ENCODE results near the gene SOAT2. TPM values are rescaled to one million over a fixed set of nuclear protein-coding genes. Genes with fewer than 3 reads are reported as not detected.

SOAT2 gene
- total RNA-seq, 1 donor from 2014 or later: not detected

- ATAC-seq (ENCODE audit: low read depth): no peak
- ChIA-PET CTCF (interaction anchor here (6.5 to 8.1 kb wide), 2 partner anchors 15 to 36 kb away, joined by 77 to 133 read pairs; partner anchors contain the start of genes IGFBP6 and SPRYD3), POLR2A (interaction anchor here (1.1 to 1.3 kb wide), 3 partner anchors 9 to 39 kb away, joined by 3 to 4 read pairs (median 3); partner anchors contain the start of gene SPRYD3)
- H3K36me3 Mint-ChIP-seq (ENCODE audit: low read depth): peaks cover 47% of the 10 kb centered on the region
- no peak for TF ChIP-seq CTCF (IDR thresholded peaks at IDR 0.05)
- H3K4me3 Mint-ChIP-seq: no peak overlapping the region
- H3K27ac Mint-ChIP-seq: no peak overlapping the region
- H3K27me3 Mint-ChIP-seq: no peaks in the 10 kb centered on the region
- intact Hi-C loops (cut with micrococcal nuclease): no loop called here
- H3K9me3 Mint-ChIP-seq: no peaks in the 10 kb centered on the region
- DNase-seq: no peak
- peaks cover 5% of the 10 kb centered on the region for H3K4me1 Mint-ChIP-seq
Measured at GRCh38 chr12:53062977-53063707, 40.1 kb upstream of the SOAT2 start.

- H3K36me3 Mint-ChIP-seq (ENCODE audit: low read depth): peaks cover 54% of the 10 kb centered on the region
Measured at GRCh38 chr12:53063708-53064612, 39.3 kb upstream of the SOAT2 start.

GRCh38 chr12:53064613-53065436 lies 38.5 kb upstream of the SOAT2 start:
- no peaks in the 10 kb centered on the region for H3K27me3 Mint-ChIP-seq
- ATAC-seq (ENCODE audit: low read depth) (no peak), DNase-seq (no peak)
- H3K36me3 Mint-ChIP-seq (ENCODE audit: low read depth): peaks cover 63% of the 10 kb centered on the region
- TF ChIP-seq CTCF (IDR thresholded peaks at IDR 0.05): no peak
- peaks cover 7% of the 10 kb centered on the region for H3K4me1 Mint-ChIP-seq
- no peaks in the 10 kb centered on the region for H3K9me3 Mint-ChIP-seq
- intact Hi-C loops (cut with micrococcal nuclease): no loop called here
- no peak overlapping the region for H3K27ac Mint-ChIP-seq
- POLR2A ChIA-PET: interaction anchor here (0.8 to 1.6 kb wide), 2 partner anchors 14 to 33 kb away, joined by 3 to 7 read pairs; partner anchors contain the start of gene SPRYD3
- CTCF ChIA-PET: interaction anchor here (1.1 to 8.1 kb wide), 12 partner anchors 7 to 280 kb away, joined by 3 to 133 read pairs (median 8); partner anchors contain the start of genes IGFBP6, SOAT2 and SPRYD3
- no peak overlapping the region for H3K4me3 Mint-ChIP-seq

More at GRCh38 chr12:53063708-53064612, 39.3 kb upstream of the SOAT2 start:
- ChIA-PET CTCF (interaction anchor here (2.4 to 8.1 kb wide), 4 partner anchors 14 to 223 kb away, joined by 10 to 133 read pairs (median 48); partner anchors contain the start of genes IGFBP6 and SPRYD3), POLR2A (interaction anchor here (1.2 to 1.3 kb wide), 2 partner anchors 15 to 39 kb away, joined by 3 to 4 read pairs; partner anchors contain the start of gene SPRYD3)
- DNase-seq (no peak), ATAC-seq (ENCODE audit: low read depth) (no peak)
- Mint-ChIP-seq H3K27me3 (no peaks in the 10 kb centered on the region), H3K4me3 (no peak overlapping the region), H3K9me3 (no peaks in the 10 kb centered on the region), H3K27ac (no peak overlapping the region), H3K4me1 (peaks cover 7% of the 10 kb centered on the region)
- intact Hi-C loops (cut with micrococcal nuclease): no loop called here
- no peak for TF ChIP-seq CTCF (IDR thresholded peaks at IDR 0.05)

- DNase-seq: no peak
- H3K27me3 Mint-ChIP-seq: no peaks in the 10 kb centered on the region
Measured at GRCh38 chr12:53065470-53065869, 37.8 kb upstream of the SOAT2 start.

More at GRCh38 chr12:53065470-53065869, 37.8 kb upstream of the SOAT2 start:
- Mint-ChIP-seq H3K27ac (no peak overlapping the region), H3K4me3 (no peak overlapping the region), H3K36me3 (ENCODE audit: low read depth) (peaks cover 69% of the 10 kb centered on the region), H3K9me3 (no peaks in the 10 kb centered on the region), H3K4me1 (peaks cover 7% of the 10 kb centered on the region)
- intact Hi-C loops (cut with micrococcal nuclease): no loop called here
- CTCF ChIA-PET: interaction anchor here (0.7 to 8.1 kb wide), 19 partner anchors 8 to 280 kb away, joined by 3 to 133 read pairs (median 6); partner anchors contain the start of genes ESPL1, IGFBP6, SOAT2 and SPRYD3
- TF ChIP-seq CTCF (IDR thresholded peaks at IDR 0.05): no peak
- no peak for ATAC-seq (ENCODE audit: low read depth)
- POLR2A ChIA-PET: interaction anchor here (0.8 to 1.6 kb wide), 5 partner anchors 14 to 34 kb away, joined by 3 to 7 read pairs (median 3); partner anchors contain the start of gene SPRYD3

Measured in activated B cell treated with CpG ODN at 0.5 μM for 24 hours (primary cell).